CD4-positive, alpha-beta memory T cell (primary cell): ENCODE measurements around the gene FOXP4. TPM values are rescaled to one million over a fixed set of nuclear protein-coding genes. Genes with fewer than 3 reads are reported as not detected.

Experiments
- CTCF ChIA-PET: fragments of 350-600 bp; sonication (Branson Sonifier 250); formaldehyde crosslinking; loops from one replicate; lab custom pipeline; 2021; ENCODE audit warnings: inconsistent platforms; ENCODE audit not compliant: partially characterized antibody; lab: Charles Lee
- POLR2A ChIA-PET: fragments of 350-600 bp; sonication (Branson Sonifier 250); formaldehyde crosslinking; loops from one replicate; lab custom pipeline; 2021; ENCODE audit not compliant: partially characterized antibody; lab: Charles Lee
- DNase-seq, 5 donors: peaks; one replicate each; pipeline versions ENCODE4 v3.0.0 to v3.0.0-alpha.2; 2020 to 2022; ENCODE audit warnings: mixed read lengths in 1 of 5
- H3K27ac ChIP-seq: one replicate; pipeline ENCODE4 v1.7.0; 2013; ENCODE audit warnings: low read depth, low read length
- H3K27me3 ChIP-seq: 2 replicates; pipeline ENCODE4 v1.7.0; 2013; ENCODE audit warnings: mild to moderate bottlenecking, low read length, moderate library complexity; ENCODE audit not compliant: insufficient read depth
- H3K36me3 ChIP-seq: 2 replicates; pipeline ENCODE4 v1.7.0; 2013; ENCODE audit warnings: mild to moderate bottlenecking, low read length, moderate library complexity; ENCODE audit not compliant: insufficient read depth
- H3K4me1 ChIP-seq: 2 replicates; pipeline ENCODE4 v1.7.0; 2013; ENCODE audit warnings: mild to moderate bottlenecking, low read length, moderate library complexity; ENCODE audit not compliant: insufficient read depth
- H3K4me3 ChIP-seq, 2 donors: one replicate each; pipeline ENCODE4 v1.7.0; 2013; ENCODE audit warnings: low read length in 2 of 2, mild to moderate bottlenecking in 1 of 2
- H3K9me3 ChIP-seq, 2 donors: one replicate each; pipeline ENCODE4 v1.7.0; 2013; ENCODE audit warnings: low read length in 2 of 2, control low read depth in 1 of 2; ENCODE audit not compliant: control insufficient read depth in 1 of 2
- H3K27ac Mint-ChIP-seq, 7 donors: one replicate each; pipeline ENCODE4 v1.8.0; 2020 to 2021; ENCODE audit warnings: mixed read lengths in 7 of 7, mild to moderate bottlenecking in 6 of 7, inconsistent platforms in 3 of 7, moderate library complexity in 3 of 7
- H3K27me3 Mint-ChIP-seq, 2 donors: one replicate each; pipeline ENCODE4 v1.8.0; 2020 to 2021; ENCODE audit warnings: mixed read lengths in 2 of 2
- H3K36me3 Mint-ChIP-seq, 2 donors: one replicate each; pipeline ENCODE4 v1.8.0; 2020 to 2021; ENCODE audit warnings: mixed read lengths in 2 of 2, inconsistent platforms in 1 of 2, mild to moderate bottlenecking in 1 of 2
- H3K4me1 Mint-ChIP-seq, 4 donors: one replicate each; pipeline ENCODE4 v1.8.0; 2020 to 2021; ENCODE audit warnings: mixed read lengths in 4 of 4, mild to moderate bottlenecking in 1 of 4
- H3K4me3 Mint-ChIP-seq, 8 donors: one replicate each; pipeline ENCODE4 v1.8.0; 2020 to 2021; ENCODE audit warnings: mixed read lengths in 8 of 8, mild to moderate bottlenecking in 7 of 8, moderate library complexity in 6 of 8, inconsistent platforms in 3 of 8
- H3K9me3 Mint-ChIP-seq, 8 donors: one replicate each; pipeline ENCODE4 v1.8.0; 2020 to 2021; ENCODE audit warnings: mixed read lengths in 8 of 8, mild to moderate bottlenecking in 5 of 8, inconsistent platforms in 3 of 8, moderate library complexity in 1 of 8
- intact Hi-C: fragments of 100-400 bp; cut with micrococcal nuclease; formaldehyde crosslinking; loops from one replicate; pipeline ENCODE4 v1.15.1; 2023
- polyA plus RNA-seq, 2 donors: library from polyadenylated mRNA; unstranded; fragments of 300-500 nt; fragmentation: Illumina TruSeq; gene quantifications; one replicate each; pipeline ENCODE4 v1.2.3, GENCODE V29; 2021
- total RNA-seq, 2 experiments: library from RNA; stranded (reverse); gene quantifications; one replicate each; pipeline ENCODE4 v1.2.3, GENCODE V29; 2021

FOXP4 gene
- total and polyA plus RNA-seq, 4 experiments from 2014 or later: 0.08 to 7.8 (median 4.5) TPM

GRCh38 chr6:41588111-41588510 is 41.9 kb downstream of the FOXP4 start:
- H3K4me3 ChIP-seq: no peak overlapping the region
- ChIA-PET CTCF (interaction anchor here (1.2 to 10.2 kb wide), 4 partner anchors 15 to 220 kb away, joined by 4 to 167 read pairs (median 22); no protein-coding TSS in a partner anchor), POLR2A (no interaction called here)
- no peak overlapping the region for H3K4me3 Mint-ChIP-seq
- no peak overlapping the region for H3K27ac ChIP-seq
- peaks cover 4% of the 10 kb centered on the region for H3K36me3 ChIP-seq
- no peaks in the 10 kb centered on the region for H3K9me3 ChIP-seq
- H3K4me1 Mint-ChIP-seq: peaks cover 1 to 9% (median 5%) of the 10 kb centered on the region in 4 donors
- no peaks in the 10 kb centered on the region for H3K27me3 Mint-ChIP-seq
- no peaks in the 10 kb centered on the region for H3K9me3 Mint-ChIP-seq
- H3K27ac Mint-ChIP-seq: no peak overlapping the region
- H3K4me1 ChIP-seq: no peaks in the 10 kb centered on the region
- intact Hi-C loops: no loop called here
- peaks cover 4 to 33% of the 10 kb centered on the region in 2 donors for H3K36me3 Mint-ChIP-seq
- no peak for DNase-seq
- no peaks in the 10 kb centered on the region for H3K27me3 ChIP-seq

GRCh38 chr6:41589223-41589622 is 43.0 kb downstream of the FOXP4 start:
- no peak for DNase-seq
- no peak overlapping the region for H3K4me3 ChIP-seq
- no peak overlapping the region for H3K27ac Mint-ChIP-seq
- H3K4me1 ChIP-seq: no peaks in the 10 kb centered on the region
- peaks cover 4% of the 10 kb centered on the region for H3K36me3 ChIP-seq
- no peaks in the 10 kb centered on the region for H3K9me3 Mint-ChIP-seq
- intact Hi-C loops: no loop called here
- H3K4me3 Mint-ChIP-seq: no peak overlapping the region
- peaks cover 4 to 34% of the 10 kb centered on the region in 2 donors for H3K36me3 Mint-ChIP-seq
- H3K4me1 Mint-ChIP-seq: peaks cover 1 to 7% (median 4%) of the 10 kb centered on the region in 4 donors
- no peaks in the 10 kb centered on the region for H3K9me3 ChIP-seq
- H3K27me3 Mint-ChIP-seq: no peaks in the 10 kb centered on the region
- no peak overlapping the region for H3K27ac ChIP-seq
- ChIA-PET CTCF (interaction anchor here (0.6 to 10.2 kb wide), 5 partner anchors 14 to 221 kb away, joined by 3 to 167 read pairs (median 6); no protein-coding TSS in a partner anchor), POLR2A (no interaction called here)
- no peaks in the 10 kb centered on the region for H3K27me3 ChIP-seq

GRCh38 chr6:41589636-41590622 is 43.7 kb downstream of the FOXP4 start:
- Mint-ChIP-seq H3K9me3 (no peaks in the 10 kb centered on the region), H3K4me1 (peaks cover 1 to 7% (median 4%) of the 10 kb centered on the region in 4 donors), H3K36me3 (peaks cover 4 to 37% of the 10 kb centered on the region in 2 donors), H3K4me3 (no peak overlapping the region), H3K27ac (peak overlapping the region in 1 of 7 donors; percentile 1), H3K27me3 (no peaks in the 10 kb centered on the region)
- DNase-seq: no peak
- ChIA-PET POLR2A (no interaction called here), CTCF (interaction anchor here (1.4 to 10.2 kb wide), 4 partner anchors 127 to 222 kb away, joined by 3 to 167 read pairs (median 30); no protein-coding TSS in a partner anchor)
- Histone ChIP-seq H3K9me3 (no peaks in the 10 kb centered on the region), H3K4me1 (no peaks in the 10 kb centered on the region), H3K4me3 (no peak overlapping the region), H3K27me3 (no peaks in the 10 kb centered on the region), H3K36me3 (peaks cover 4% of the 10 kb centered on the region), H3K27ac (no peak overlapping the region)
- intact Hi-C loops: loop anchor here (5.0 kb wide), 1 partner anchor 43 kb away; the partner anchor contains the start of gene FOXP4

GRCh38 chr6:41591122-41591521 is 44.9 kb downstream of the FOXP4 start:
- ChIA-PET CTCF (interaction anchor here (0.7 to 10.2 kb wide), 8 partner anchors 9 to 223 kb away, joined by 3 to 167 read pairs (median 6); no protein-coding TSS in a partner anchor), POLR2A (no interaction called here)
- no peaks in the 10 kb centered on the region for H3K27me3 Mint-ChIP-seq
- Histone ChIP-seq H3K9me3 (no peaks in the 10 kb centered on the region), H3K27ac (no peak overlapping the region), H3K27me3 (no peaks in the 10 kb centered on the region), H3K4me1 (no peaks in the 10 kb centered on the region), H3K4me3 (no peak overlapping the region), H3K36me3 (peaks cover 4% of the 10 kb centered on the region)
- DNase-seq: no peak
- no peaks in the 10 kb centered on the region for H3K9me3 Mint-ChIP-seq
- peaks cover 0 to 7% (median 2%) of the 10 kb centered on the region in 4 donors for H3K4me1 Mint-ChIP-seq
- intact Hi-C loops: loop anchor here (5.0 kb wide), 1 partner anchor 44 kb away; the partner anchor contains the start of gene FOXP4
- peaks cover 4 to 36% of the 10 kb centered on the region in 2 donors for H3K36me3 Mint-ChIP-seq
- no peak overlapping the region for H3K4me3 Mint-ChIP-seq
- H3K27ac Mint-ChIP-seq: no peak overlapping the region

GRCh38 chr6:41591859-41592502 is 45.8 kb downstream of the FOXP4 start:
- Mint-ChIP-seq H3K9me3 (no peaks in the 10 kb centered on the region), H3K4me1 (peaks cover 0 to 7% (median 2%) of the 10 kb centered on the region in 4 donors), H3K27ac (peak overlapping the region in 1 of 7 donors; percentile 74), H3K36me3 (peaks cover 9 to 40% of the 10 kb centered on the region in 2 donors), H3K4me3 (no peak overlapping the region), H3K27me3 (no peaks in the 10 kb centered on the region)
- Histone ChIP-seq H3K36me3 (peaks cover 4% of the 10 kb centered on the region), H3K4me3 (no peak overlapping the region), H3K9me3 (no peaks in the 10 kb centered on the region), H3K27me3 (no peaks in the 10 kb centered on the region), H3K27ac (no peak overlapping the region), H3K4me1 (no peaks in the 10 kb centered on the region)
- ChIA-PET CTCF (interaction anchor here (0.6 to 10.2 kb wide), 9 partner anchors 9 to 224 kb away, joined by 3 to 167 read pairs (median 5); no protein-coding TSS in a partner anchor), POLR2A (interaction anchor here (0.6 kb wide), 1 partner anchor 158 kb away, joined by 4 read pairs; no protein-coding TSS in a partner anchor)
- intact Hi-C loops: loop anchor here (1.0 to 5.0 kb wide), 4 partner anchors 45 to 223 kb away; partner anchors contain the start of gene FOXP4
- peak; percentile 60 to 75 (median 69) for DNase-seq

- no peaks in the 10 kb centered on the region for H3K27me3 ChIP-seq
- peaks cover 4% of the 10 kb centered on the region for H3K36me3 ChIP-seq
- intact Hi-C loops: loop anchor here (5.0 kb wide), 1 partner anchor 46 kb away; the partner anchor contains the start of gene FOXP4
- H3K9me3 Mint-ChIP-seq: no peaks in the 10 kb centered on the region
- no peaks in the 10 kb centered on the region for H3K4me1 ChIP-seq
- H3K27ac Mint-ChIP-seq: peak overlapping the region in 1 of 7 donors; percentile 8
- peaks cover 0 to 7% (median 2%) of the 10 kb centered on the region in 4 donors for H3K4me1 Mint-ChIP-seq
- H3K9me3 ChIP-seq: no peaks in the 10 kb centered on the region
- DNase-seq: no peak
- H3K4me3 ChIP-seq: no peak overlapping the region
- H3K4me3 Mint-ChIP-seq: no peak overlapping the region
- H3K27ac ChIP-seq: no peak overlapping the region
- no peaks in the 10 kb centered on the region for H3K27me3 Mint-ChIP-seq
- peaks cover 9 to 36% of the 10 kb centered on the region in 2 donors for H3K36me3 Mint-ChIP-seq
- ChIA-PET CTCF (interaction anchor here (1.3 to 10.2 kb wide), 3 partner anchors 9 to 225 kb away, joined by 5 to 167 read pairs (median 39); no protein-coding TSS in a partner anchor), POLR2A (no interaction called here)
Measured at GRCh38 chr6:41593406-41593805, 47.2 kb downstream of the FOXP4 start.
